Progenitor cell of endocrine pancreas (in vitro differentiated cells): ENCODE results near the gene NRN1L. TPM values are rescaled to one million over a fixed set of nuclear protein-coding genes. Genes with fewer than 3 reads are reported as not detected.

Source experiments
- DNase-seq: peaks from one replicate; pipeline ENCODE4 v3.0.0; 2021; ENCODE audit warnings: low spot score; ENCODE audit not compliant: unreplicated experiment
- H3K27ac Mint-ChIP-seq: 2 replicates; pipeline ENCODE4 v1.8.0; 2021; ENCODE audit warnings: mild to moderate bottlenecking, moderate library complexity, mixed read lengths
- H3K27me3 Mint-ChIP-seq: 2 replicates; pipeline ENCODE4 v1.8.0; 2021; ENCODE audit warnings: mixed read lengths
- H3K36me3 Mint-ChIP-seq: 2 replicates; pipeline ENCODE4 v1.8.0; 2022; ENCODE audit warnings: mixed read lengths; ENCODE audit not compliant: insufficient read depth
- H3K4me1 Mint-ChIP-seq: 2 replicates; pipeline ENCODE4 v1.8.0; 2021; ENCODE audit warnings: low read depth, mixed read lengths
- H3K4me3 Mint-ChIP-seq: 2 replicates; pipeline ENCODE4 v1.8.0; 2021; ENCODE audit warnings: low read depth, mild to moderate bottlenecking, moderate library complexity, mixed read lengths
- H3K9me3 Mint-ChIP-seq: 2 replicates; pipeline ENCODE4 v1.8.0; 2021; ENCODE audit warnings: low read depth, mixed read lengths
- total RNA-seq: library from RNA; stranded (reverse); gene quantifications from 2 replicates; pipeline ENCODE4 v1.2.1, GENCODE V29; 2021
- TF ChIP-seq, protein P1 (sequence below): fragments of 200-600 bp; sonication (generic); IDR thresholded peaks from one replicate; pipeline ENCODE4 v1.5.0; 2021; ENCODE audit warnings: antibody characterized with exemption, mild to moderate bottlenecking; ENCODE audit not compliant: unreplicated experiment

Gene NRN1L
- total RNA-seq, 1 donor from 2014 or later: not detected

DNA sequence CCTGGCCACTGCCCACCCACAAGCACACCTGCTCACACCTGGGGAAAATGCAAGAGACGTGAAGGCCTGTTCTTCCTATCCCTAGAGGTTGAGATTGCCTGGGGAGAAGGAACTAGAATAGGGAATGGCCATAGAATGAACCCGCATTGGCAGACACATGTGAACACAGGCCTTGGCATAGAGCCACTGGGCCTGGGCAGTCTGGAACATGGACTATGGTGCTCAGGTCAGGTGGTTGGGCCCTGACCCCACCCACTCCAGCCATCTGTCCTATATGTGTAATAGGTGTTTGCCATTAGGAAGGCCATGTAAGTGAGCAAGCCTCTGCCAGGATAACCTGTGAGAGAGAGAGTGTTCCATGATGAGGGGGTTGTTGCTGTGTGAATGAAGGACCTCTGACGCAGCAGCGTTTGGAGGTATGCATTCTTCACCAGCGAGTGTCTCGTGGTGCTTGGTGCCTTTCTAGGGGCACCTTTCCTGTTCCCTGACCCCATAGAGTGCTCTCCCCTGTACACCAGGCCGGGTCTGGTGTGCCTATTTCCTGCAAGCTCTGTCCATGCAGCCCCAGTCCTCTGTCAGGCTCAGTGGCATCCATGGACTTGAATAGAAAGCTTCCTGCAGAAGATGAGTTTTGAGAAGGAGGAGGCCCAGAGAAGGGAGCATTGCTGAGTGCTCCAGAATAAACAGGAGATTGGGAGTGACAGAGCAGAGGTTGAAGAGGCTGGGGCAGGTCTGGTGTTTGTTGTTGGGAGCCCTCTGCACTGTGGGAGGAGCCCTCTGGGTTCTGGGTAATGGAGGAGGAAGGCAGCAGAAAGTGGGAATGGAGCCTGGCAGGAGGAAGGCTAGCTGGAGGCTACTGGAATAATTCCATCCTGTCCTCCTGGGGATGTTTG is 31.4 kb downstream of the NRN1L start:
- no peak for DNase-seq
- Mint-ChIP-seq H3K4me1 (peaks cover 6% of the 10 kb centered on the region), H3K27ac (peak overlapping the region; percentile 20), H3K4me3 (no peak overlapping the region), H3K27me3 (no peaks in the 10 kb centered on the region), H3K9me3 (no peaks in the 10 kb centered on the region), H3K36me3 (peaks cover 3% of the 10 kb centered on the region)
- TF ChIP-seq, protein P1, sequence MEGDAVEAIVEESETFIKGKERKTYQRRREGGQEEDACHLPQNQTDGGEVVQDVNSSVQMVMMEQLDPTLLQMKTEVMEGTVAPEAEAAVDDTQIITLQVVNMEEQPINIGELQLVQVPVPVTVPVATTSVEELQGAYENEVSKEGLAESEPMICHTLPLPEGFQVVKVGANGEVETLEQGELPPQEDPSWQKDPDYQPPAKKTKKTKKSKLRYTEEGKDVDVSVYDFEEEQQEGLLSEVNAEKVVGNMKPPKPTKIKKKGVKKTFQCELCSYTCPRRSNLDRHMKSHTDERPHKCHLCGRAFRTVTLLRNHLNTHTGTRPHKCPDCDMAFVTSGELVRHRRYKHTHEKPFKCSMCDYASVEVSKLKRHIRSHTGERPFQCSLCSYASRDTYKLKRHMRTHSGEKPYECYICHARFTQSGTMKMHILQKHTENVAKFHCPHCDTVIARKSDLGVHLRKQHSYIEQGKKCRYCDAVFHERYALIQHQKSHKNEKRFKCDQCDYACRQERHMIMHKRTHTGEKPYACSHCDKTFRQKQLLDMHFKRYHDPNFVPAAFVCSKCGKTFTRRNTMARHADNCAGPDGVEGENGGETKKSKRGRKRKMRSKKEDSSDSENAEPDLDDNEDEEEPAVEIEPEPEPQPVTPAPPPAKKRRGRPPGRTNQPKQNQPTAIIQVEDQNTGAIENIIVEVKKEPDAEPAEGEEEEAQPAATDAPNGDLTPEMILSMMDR: no peak

DNA sequence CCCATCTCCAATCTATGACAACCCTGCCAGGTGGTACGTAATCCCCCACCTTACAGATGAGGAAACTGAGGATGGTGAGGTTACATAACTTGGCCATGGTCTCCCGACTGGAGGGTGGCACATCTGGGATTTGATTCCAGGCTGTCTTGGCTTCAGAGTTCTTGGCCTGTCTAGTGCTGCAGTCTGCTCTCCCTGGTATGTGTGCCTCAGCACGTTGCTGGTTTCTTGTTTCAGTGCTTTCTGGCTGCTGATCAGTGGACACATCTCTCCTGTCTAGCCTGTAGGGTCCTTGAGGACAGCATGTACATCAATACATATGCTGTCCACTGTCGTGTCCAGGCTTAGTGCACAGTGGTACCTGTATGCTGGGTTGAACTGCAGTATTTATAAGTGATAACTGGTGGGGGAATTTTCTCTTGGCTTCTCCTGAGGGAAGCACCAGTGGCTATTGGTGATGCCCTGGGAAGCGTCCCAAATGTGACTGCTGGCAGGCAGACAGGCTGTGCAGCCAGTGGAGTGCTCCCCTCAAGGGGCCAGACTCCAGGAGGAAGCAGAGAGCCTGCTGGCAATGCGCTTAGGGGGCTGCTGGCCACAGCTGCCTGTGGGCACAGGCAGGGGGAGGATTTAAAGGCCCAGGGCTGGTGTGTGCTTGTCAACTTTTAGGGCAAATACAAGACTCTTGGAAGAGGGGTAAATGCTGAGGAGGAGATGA is 32.6 kb downstream of the NRN1L start:
- Mint-ChIP-seq H3K36me3 (peaks cover 3% of the 10 kb centered on the region), H3K9me3 (no peaks in the 10 kb centered on the region), H3K27ac (peak overlapping the region; percentile 72), H3K27me3 (no peaks in the 10 kb centered on the region), H3K4me3 (no peak overlapping the region), H3K4me1 (peaks cover 6% of the 10 kb centered on the region)
- no peak for DNase-seq
- TF ChIP-seq, protein P1: no peak

DNA sequence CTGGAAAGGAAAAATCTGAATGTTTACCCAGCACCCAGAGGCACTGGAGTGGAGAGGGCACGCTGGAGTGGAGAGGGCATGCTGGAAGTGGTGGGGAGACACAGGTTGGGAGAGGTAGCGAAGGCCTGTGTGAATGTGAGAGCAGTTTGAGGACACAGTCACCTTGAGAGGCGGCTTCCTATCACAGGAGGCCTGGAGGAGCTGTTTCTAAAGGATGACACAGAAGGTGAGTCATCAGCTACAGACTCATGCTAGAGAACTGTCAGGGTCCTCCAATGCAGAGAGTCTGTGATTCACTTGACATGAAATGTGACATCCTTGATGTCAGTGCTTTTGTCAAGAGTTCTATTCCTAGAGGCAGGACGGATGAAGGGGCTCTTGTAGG is 33.2 kb downstream of the NRN1L start:
- no peak overlapping the region for H3K4me3 Mint-ChIP-seq
- H3K4me1 Mint-ChIP-seq: peaks cover 6% of the 10 kb centered on the region
- no peaks in the 10 kb centered on the region for H3K9me3 Mint-ChIP-seq
- peak overlapping the region; percentile 72 for H3K27ac Mint-ChIP-seq
- H3K27me3 Mint-ChIP-seq: no peaks in the 10 kb centered on the region
- TF ChIP-seq, protein P1: no peak
- DNase-seq: no peak
- H3K36me3 Mint-ChIP-seq: peaks cover 3% of the 10 kb centered on the region

DNA sequence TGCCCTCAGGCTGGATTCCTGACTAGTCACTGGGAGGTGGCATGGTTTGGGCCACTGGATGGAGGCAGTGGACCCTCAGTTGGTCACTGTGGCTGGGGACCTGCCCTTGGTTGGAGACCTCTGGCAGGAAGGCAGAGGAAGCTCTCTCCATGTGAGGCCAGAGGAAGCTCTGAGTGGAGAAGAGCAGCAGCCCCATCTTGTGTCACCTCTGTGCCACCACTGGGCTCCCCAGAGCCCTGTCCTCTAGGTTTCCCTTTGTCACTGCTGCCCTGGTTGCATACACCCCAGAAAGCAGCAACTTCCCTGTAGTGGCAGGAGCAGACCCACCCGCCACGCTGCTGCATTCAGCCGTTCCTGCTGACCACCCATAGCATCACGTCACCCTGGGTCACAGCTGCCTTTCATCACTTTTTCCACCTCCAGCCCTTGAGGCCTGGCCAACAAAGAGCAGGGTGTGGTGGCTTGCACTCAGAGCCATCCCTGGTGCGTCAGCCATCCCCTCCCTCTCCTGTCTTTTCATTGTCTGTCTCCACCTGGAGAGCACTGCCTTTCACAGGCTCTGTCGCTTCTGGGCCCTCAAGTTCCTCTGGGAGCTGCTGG is 35.0 kb downstream of the NRN1L start:
- DNase-seq: no peak
- Mint-ChIP-seq H3K4me3 (no peak overlapping the region), H3K9me3 (no peaks in the 10 kb centered on the region), H3K27ac (peak overlapping the region; percentile 71), H3K4me1 (peaks cover 3% of the 10 kb centered on the region), H3K36me3 (peaks cover 3% of the 10 kb centered on the region), H3K27me3 (no peaks in the 10 kb centered on the region)
- TF ChIP-seq, protein P1: no peak

DNA sequence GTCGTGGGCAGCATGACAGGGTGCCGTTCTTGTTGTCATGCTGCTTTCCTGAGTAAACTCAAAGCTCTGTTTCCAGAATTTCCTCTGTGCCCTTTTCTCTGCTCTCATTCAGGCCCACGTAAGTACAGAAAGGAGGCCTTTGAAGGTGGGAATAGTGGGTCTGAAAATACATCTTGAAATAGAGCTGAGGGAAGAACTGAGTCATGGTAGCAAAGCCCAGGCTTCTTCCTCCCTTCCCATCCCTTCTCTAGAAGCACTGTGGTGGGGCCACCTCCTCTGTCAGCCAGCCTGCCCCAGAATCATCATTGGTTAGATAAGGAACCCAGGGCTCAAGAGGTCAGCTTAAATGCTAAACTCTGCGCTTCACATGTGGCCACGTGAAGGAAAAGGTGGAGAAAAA is 37.5 kb downstream of the NRN1L start:
- TF ChIP-seq, protein P1: no peak
- no peak overlapping the region for H3K27ac Mint-ChIP-seq
- no peak overlapping the region for H3K4me3 Mint-ChIP-seq
- no peaks in the 10 kb centered on the region for H3K27me3 Mint-ChIP-seq
- no peaks in the 10 kb centered on the region for H3K4me1 Mint-ChIP-seq
- H3K9me3 Mint-ChIP-seq: no peaks in the 10 kb centered on the region
- H3K36me3 Mint-ChIP-seq: peaks cover 3% of the 10 kb centered on the region
- no peak for DNase-seq
